Measurements from ENCODE around the gene UBA1. TPM values are rescaled to one million over a fixed set of nuclear protein-coding genes. Genes with fewer than 3 reads are reported as not detected.

UBA1 gene
- total RNA-seq, 1 donor from 2014 or later, result 244 TPM

DNA sequence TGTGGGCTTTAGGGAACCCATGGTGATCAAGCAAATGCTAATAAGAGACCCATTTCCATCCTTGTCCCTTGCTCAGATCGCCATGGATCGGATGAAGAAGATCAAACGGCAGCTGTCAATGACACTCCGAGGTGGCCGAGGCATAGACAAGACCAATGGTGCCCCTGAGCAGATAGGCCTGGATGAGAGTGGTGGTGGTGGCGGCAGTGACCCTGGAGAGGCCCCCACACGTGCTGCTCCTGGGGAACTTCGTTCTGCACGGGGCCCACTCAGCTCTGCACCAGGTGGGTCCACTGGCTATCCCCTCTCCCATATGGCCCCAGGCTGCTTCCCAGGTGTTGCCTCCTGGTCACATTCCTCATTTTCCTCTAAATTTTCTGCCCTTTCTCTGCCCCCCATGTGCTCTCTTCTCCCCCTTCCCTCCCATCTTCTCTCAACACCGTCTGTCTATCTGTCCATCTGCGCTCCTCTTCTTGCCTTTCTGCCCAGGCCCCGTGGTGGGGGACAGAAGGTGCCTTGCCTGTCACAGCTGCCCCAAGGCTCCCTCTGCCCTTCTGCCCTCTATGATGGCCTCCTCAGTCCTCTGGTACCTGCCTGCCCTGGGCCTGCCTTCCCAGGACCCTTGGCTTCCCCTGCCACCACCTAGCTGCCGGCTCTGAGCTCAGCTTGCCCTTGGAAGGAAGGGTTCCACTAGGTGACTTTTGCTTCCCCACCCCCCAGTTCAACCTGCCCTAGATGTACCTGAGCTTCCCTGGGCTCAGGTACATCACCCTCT is 30.0 kb downstream of the UBA1 start:
- H3K79me2 ChIP-seq (ENCODE audit: insufficient read depth, low read length), result peaks cover 44% of the 10 kb centered on the region
- H3K4me3 ChIP-seq (ENCODE audit: insufficient read depth, low read depth, low read length), result no peak overlapping the region
- Mint-ChIP-seq H3K36me3 (ENCODE audit: low read depth, unreplicated experiment) (peaks cover 7% of the 10 kb centered on the region), H3K4me1 (ENCODE audit: low read depth, unreplicated experiment) (peaks cover 15% of the 10 kb centered on the region), H3K9me3 (ENCODE audit: unreplicated experiment) (peaks cover 3% of the 10 kb centered on the region), H3K27ac (ENCODE audit: unreplicated experiment) (no peak overlapping the region), H3K27me3 (ENCODE audit: low read depth, unreplicated experiment) (no peaks in the 10 kb centered on the region), H3K4me3 (ENCODE audit: unreplicated experiment) (no peak overlapping the region)
- FAIRE-seq (no peak), DNase-seq (ENCODE audit: low read depth) (no peak)
- H3K9me3 ChIP-seq (ENCODE audit: insufficient read depth, low read depth, low read length), result no peaks in the 10 kb centered on the region
- H3K4me2 ChIP-seq (ENCODE audit: low read length), result no peak overlapping the region
- peaks cover 8% of the 10 kb centered on the region for H3K36me3 ChIP-seq (ENCODE audit: insufficient read depth, low read length)
- H3K4me1 ChIP-seq (ENCODE audit: insufficient read depth, low read length), result peaks cover 10% of the 10 kb centered on the region
- no peak overlapping the region for H3K27ac ChIP-seq (ENCODE audit: low read depth, low read length)
- no peak overlapping the region for H3K9ac ChIP-seq (ENCODE audit: low read length)
- TF ChIP-seq, protein P1, sequence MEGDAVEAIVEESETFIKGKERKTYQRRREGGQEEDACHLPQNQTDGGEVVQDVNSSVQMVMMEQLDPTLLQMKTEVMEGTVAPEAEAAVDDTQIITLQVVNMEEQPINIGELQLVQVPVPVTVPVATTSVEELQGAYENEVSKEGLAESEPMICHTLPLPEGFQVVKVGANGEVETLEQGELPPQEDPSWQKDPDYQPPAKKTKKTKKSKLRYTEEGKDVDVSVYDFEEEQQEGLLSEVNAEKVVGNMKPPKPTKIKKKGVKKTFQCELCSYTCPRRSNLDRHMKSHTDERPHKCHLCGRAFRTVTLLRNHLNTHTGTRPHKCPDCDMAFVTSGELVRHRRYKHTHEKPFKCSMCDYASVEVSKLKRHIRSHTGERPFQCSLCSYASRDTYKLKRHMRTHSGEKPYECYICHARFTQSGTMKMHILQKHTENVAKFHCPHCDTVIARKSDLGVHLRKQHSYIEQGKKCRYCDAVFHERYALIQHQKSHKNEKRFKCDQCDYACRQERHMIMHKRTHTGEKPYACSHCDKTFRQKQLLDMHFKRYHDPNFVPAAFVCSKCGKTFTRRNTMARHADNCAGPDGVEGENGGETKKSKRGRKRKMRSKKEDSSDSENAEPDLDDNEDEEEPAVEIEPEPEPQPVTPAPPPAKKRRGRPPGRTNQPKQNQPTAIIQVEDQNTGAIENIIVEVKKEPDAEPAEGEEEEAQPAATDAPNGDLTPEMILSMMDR (IDR thresholded peaks at IDR 0.05; ENCODE audit: insufficient read depth, low read depth, low read length), result no peak
- no peak for TF ChIP-seq EZH2 (IDR thresholded peaks at IDR 0.05; ENCODE audit: insufficient read depth, low read length)
- no peak overlapping the region for H2AFZ ChIP-seq (ENCODE audit: low read depth, low read length)
- H4K20me1 ChIP-seq (ENCODE audit: insufficient read depth, low read length), result peaks cover 34% of the 10 kb centered on the region
- no peaks in the 10 kb centered on the region for H3K27me3 ChIP-seq (ENCODE audit: insufficient read depth, low read length)

DNA sequence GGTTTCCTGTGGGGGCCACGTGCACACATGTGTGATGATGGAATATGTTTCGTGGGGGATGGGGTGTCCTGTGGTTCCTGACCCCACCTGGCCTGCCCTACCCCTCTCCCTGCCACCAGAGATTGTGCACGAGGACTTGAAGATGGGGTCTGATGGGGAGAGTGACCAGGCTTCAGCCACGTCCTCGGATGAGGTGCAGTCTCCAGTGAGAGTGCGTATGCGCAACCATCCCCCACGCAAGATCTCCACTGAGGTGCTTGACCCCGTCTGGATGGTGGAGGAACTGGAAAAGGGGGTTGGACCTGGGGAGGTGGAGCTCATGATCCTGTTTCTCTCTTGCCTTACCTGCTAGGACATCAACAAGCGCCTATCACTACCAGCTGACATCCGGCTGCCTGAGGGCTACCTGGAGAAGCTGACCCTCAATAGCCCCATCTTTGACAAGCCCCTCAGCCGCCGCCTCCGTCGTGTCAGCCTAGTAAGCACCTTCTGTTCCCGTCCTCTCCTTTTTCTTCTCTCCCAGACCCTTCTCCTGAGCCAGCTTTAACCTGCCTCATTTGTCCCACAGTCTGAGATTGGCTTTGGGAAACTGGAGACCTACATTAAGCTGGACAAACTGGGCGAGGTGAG is 30.8 kb downstream of the UBA1 start:
- Mint-ChIP-seq H3K4me1 (ENCODE audit: low read depth, unreplicated experiment) (peaks cover 15% of the 10 kb centered on the region), H3K27ac (ENCODE audit: unreplicated experiment) (no peak overlapping the region), H3K4me3 (ENCODE audit: unreplicated experiment) (no peak overlapping the region), H3K27me3 (ENCODE audit: low read depth, unreplicated experiment) (no peaks in the 10 kb centered on the region), H3K36me3 (ENCODE audit: low read depth, unreplicated experiment) (peaks cover 7% of the 10 kb centered on the region), H3K9me3 (ENCODE audit: unreplicated experiment) (peaks cover 4% of the 10 kb centered on the region)
- Histone ChIP-seq H3K36me3 (ENCODE audit: insufficient read depth, low read length) (peaks cover 8% of the 10 kb centered on the region), H3K27ac (ENCODE audit: low read depth, low read length) (no peak overlapping the region), H3K4me3 (ENCODE audit: insufficient read depth, low read depth, low read length) (no peak overlapping the region), H3K4me1 (ENCODE audit: insufficient read depth, low read length) (peaks cover 10% of the 10 kb centered on the region), H3K27me3 (ENCODE audit: insufficient read depth, low read length) (no peaks in the 10 kb centered on the region), H4K20me1 (ENCODE audit: insufficient read depth, low read length) (peaks cover 30% of the 10 kb centered on the region), H3K79me2 (ENCODE audit: insufficient read depth, low read length) (peaks cover 37% of the 10 kb centered on the region), H3K4me2 (ENCODE audit: low read length) (no peak overlapping the region), H3K9ac (ENCODE audit: low read length) (no peak overlapping the region), H2AFZ (ENCODE audit: low read depth, low read length) (no peak overlapping the region), H3K9me3 (ENCODE audit: insufficient read depth, low read depth, low read length) (no peaks in the 10 kb centered on the region)
- no peak for FAIRE-seq
- TF ChIP-seq, protein P1 (IDR thresholded peaks at IDR 0.05; ENCODE audit: insufficient read depth, low read depth, low read length), result no peak
- TF ChIP-seq EZH2 (IDR thresholded peaks at IDR 0.05; ENCODE audit: insufficient read depth, low read length), result no peak
- DNase-seq (ENCODE audit: low read depth), result no peak

DNA sequence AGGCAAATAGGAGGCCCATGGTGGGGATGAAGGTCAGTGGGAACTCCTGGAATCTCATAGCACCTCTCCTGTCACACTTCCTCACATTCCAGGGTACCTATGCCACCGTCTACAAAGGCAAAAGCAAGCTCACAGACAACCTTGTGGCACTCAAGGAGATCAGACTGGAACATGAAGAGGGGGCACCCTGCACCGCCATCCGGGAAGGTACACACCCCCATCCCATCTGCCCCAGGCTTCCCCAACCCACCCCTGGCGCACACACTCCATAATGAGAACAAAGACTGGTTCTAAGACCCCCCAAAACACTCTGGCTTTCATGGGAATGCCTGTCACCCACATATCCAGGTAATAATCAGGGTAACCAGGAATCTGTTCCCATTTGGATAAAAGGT is 31.3 kb downstream of the UBA1 start:
- H3K9me3 Mint-ChIP-seq (ENCODE audit: unreplicated experiment), result peaks cover 1% of the 10 kb centered on the region
- no peak overlapping the region for H3K4me3 Mint-ChIP-seq (ENCODE audit: unreplicated experiment)
- Histone ChIP-seq H3K4me1 (ENCODE audit: insufficient read depth, low read length) (peaks cover 7% of the 10 kb centered on the region), H3K9ac (ENCODE audit: low read length) (no peak overlapping the region), H3K79me2 (ENCODE audit: insufficient read depth, low read length) (peaks cover 31% of the 10 kb centered on the region), H3K4me3 (ENCODE audit: insufficient read depth, low read depth, low read length) (no peak overlapping the region), H3K9me3 (ENCODE audit: insufficient read depth, low read depth, low read length) (no peaks in the 10 kb centered on the region), H2AFZ (ENCODE audit: low read depth, low read length) (no peak overlapping the region), H4K20me1 (ENCODE audit: insufficient read depth, low read length) (peaks cover 25% of the 10 kb centered on the region), H3K27ac (ENCODE audit: low read depth, low read length) (no peak overlapping the region), H3K36me3 (ENCODE audit: insufficient read depth, low read length) (peaks cover 8% of the 10 kb centered on the region), H3K4me2 (ENCODE audit: low read length) (no peak overlapping the region), H3K27me3 (ENCODE audit: insufficient read depth, low read length) (no peaks in the 10 kb centered on the region)
- DNase-seq (ENCODE audit: low read depth), result no peak
- no peaks in the 10 kb centered on the region for H3K27me3 Mint-ChIP-seq (ENCODE audit: low read depth, unreplicated experiment)
- peaks cover 2% of the 10 kb centered on the region for H3K36me3 Mint-ChIP-seq (ENCODE audit: low read depth, unreplicated experiment)
- TF ChIP-seq, protein P1 (IDR thresholded peaks at IDR 0.05; ENCODE audit: insufficient read depth, low read depth, low read length), result no peak
- TF ChIP-seq EZH2 (IDR thresholded peaks at IDR 0.05; ENCODE audit: insufficient read depth, low read length), result no peak
- H3K4me1 Mint-ChIP-seq (ENCODE audit: low read depth, unreplicated experiment), result peaks cover 12% of the 10 kb centered on the region
- H3K27ac Mint-ChIP-seq (ENCODE audit: unreplicated experiment), result no peak overlapping the region
- FAIRE-seq, result peak; percentile 50
